Stimulated activated CD4-positive, alpha-beta T cell treated with anti-CD3 and anti-CD28 coated beads, Interleukin-1b, Interleukin-23, amount 100 ng/mL, for 4 hours (primary cell): ENCODE results near the gene SHB.
"Not testable (repeated sequence)": the region's sequence is repeated elsewhere in the genome, so short reads cannot be mapped to it uniquely, and the experiment has no call there.

Experiments used
- DNase-seq, 2 donors: peaks; one replicate each; pipeline ENCODE4 v3.0.0-alpha.2; 2020; ENCODE audit warnings: low read depth in 2 of 2

The SHB gene

GRCh38 chr9:37969558-37970300 lies 99.3 kb downstream of the SHB start:
- DNase-seq: no peak

DNA sequence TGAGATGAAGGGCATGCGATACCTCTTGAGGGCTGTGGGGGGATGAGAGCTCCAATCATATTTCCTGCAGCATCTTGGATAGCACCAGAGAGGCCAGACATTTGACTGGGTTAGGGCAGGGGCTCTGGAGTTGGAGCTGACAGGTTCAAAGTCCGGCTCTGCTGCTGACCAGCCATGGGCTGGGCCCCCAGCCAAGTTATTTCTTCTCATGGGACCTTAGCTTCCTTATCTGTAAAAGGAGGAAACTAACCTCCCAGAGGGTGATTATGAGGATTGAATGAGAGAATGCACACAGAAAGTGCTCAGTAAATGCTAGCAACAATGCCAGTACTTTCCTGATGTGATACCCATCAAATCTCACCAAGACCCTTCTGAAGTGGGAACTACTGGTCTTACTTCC lies 99.9 kb downstream of the SHB start:
- DNase-seq: no peak

- DNase-seq: no peak
Measured at GRCh38 chr9:37968228-37968701, 100.8 kb downstream of the SHB start.

DNA sequence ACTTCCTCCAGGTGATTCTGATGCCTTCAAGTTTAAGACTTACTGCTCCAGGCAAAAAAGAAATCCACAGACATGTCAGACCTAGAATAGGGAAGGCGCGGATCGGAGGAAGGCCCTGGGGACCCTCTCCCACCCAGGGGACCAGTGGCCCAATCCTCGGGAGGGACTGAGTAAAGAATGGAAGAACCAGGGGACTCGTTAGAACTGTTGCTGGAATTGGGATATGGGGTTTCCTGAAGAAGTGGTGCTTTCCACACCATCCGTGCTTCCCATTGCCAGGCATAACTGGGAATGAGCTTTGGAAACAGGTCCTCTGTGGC lies 101.3 kb downstream of the SHB start:
- no peak for DNase-seq

DNA sequence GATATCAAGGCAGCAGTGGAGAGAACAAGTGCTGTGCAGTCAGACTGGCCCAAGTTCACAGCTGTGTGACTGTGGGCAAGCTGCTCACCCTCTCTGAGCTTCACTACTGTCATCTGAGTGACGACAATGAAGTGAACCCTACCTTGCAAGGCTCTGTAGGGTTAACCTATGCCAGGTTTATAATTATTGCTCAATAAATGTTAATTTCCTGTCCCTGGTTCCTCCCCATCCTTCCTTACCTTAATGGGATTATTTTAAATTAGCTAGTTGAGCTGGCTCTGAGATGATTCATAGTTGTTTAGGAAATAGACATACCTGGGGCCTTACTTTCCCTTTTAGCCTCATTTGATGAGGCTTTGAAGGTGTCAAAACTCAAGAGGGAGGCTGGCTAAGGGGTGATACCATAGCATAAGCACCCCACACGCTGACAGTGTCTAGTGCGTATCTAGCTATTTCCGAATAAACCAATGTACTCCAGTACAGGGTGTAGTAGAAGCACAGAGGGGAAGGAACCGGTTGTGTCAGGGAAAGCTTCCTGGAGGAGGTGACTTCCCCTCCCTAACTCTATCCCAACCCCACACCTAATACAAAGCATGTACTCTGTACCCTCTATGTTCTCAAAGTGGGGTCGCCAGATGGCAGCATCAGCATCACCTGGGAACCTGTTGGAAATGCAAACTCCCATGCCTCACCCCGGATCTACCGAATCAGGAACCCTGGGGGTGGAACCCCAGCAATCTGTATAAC lies 101.8 kb downstream of the SHB start:
- DNase-seq: no peak

DNA sequence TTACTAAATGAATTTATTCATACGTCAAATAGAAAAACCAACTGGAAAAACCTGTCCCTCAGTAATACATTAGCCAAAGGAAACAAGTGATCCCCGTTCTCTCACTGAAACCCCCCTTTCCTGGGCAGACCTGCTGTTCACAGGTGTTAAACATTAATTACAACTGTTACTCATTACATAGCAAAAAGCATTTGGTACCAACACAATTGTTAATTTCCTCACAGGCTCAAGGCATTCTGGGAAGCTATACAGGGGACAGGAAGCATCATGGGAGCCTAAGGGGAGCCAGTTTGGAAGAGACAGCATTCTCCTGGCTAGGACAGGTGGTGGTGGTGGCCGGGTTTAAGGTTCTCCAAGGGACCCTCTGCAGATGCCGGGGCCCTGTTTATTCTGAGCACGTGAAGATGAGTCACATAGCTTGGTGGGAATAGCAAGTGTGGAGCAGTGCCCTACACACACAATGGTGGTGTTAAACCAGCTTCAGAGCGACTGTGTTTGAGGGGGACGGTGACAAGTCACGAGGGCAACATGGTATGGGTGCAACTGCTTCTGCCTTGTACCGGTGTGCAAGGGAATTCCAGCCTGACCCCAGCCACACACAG lies 102.5 kb downstream of the SHB start:
- DNase-seq: no peak

DNA sequence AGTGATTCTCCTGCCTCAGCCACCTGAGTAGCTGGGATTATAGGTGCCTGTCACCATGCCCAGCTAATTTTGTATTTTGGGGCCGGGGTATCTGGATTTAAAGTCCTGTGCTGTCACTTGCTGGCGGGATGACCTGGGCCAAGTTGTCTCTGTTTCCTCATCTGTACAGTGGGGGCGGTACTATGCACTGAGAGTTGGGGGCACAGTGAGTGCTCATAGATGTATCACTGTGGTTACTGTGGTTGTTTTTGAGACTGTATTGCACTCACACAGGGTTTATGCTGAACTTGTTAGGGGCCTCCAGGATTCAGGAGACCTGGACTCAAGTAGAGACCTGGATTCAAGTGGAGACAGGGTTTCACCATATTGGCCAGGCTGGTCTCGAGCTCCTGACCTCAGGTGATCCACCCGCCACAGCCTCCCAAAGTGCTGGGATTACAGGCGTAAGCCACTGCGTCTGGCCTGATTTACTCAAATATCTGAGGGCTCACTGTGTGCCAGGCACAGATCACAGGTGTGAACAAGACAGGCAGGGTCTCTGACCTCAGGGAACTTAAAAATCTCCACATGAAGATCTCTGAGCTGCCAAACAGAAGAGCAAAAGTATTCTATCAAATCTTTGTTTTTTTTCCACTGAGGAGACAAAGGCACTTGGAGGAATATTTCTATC lies 103.2 kb downstream of the SHB start:
- DNase-seq: not testable (repeated sequence)

DNA sequence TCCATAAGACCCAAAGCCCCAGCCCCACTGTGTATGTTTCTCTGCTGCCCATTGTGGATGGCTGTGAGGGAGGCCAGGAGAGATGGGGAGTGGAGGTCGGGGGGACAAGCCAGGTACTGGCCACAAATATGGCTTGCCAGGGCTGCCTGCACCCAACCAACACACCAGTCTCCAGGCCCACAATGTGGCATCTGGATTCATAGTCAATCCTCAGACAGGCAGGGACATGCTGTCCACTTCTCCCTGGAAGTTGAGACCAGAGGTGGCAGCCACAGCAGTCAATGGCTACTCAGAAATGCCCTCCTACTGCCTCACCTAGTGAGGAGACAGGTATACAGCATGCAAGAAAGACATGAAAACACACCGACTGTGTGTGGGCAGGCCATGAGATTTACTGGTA lies 103.9 kb downstream of the SHB start:
- no peak for DNase-seq

DNA sequence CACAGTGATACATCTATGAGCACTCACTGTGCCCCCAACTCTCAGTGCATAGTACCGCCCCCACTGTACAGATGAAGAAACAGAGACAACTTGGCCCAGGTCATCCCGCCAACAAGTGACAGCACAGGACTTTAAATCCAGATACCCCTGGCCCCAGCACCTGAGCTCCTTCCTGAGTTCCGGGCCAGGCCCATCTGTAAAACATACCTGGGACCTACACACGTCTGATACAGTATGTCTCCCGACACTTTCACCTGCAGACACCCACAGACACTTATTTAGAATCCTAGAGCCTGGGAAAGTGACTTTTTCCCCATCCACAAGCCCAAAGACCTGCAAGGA lies 104.3 kb downstream of the SHB start:
- no peak for DNase-seq

DNA sequence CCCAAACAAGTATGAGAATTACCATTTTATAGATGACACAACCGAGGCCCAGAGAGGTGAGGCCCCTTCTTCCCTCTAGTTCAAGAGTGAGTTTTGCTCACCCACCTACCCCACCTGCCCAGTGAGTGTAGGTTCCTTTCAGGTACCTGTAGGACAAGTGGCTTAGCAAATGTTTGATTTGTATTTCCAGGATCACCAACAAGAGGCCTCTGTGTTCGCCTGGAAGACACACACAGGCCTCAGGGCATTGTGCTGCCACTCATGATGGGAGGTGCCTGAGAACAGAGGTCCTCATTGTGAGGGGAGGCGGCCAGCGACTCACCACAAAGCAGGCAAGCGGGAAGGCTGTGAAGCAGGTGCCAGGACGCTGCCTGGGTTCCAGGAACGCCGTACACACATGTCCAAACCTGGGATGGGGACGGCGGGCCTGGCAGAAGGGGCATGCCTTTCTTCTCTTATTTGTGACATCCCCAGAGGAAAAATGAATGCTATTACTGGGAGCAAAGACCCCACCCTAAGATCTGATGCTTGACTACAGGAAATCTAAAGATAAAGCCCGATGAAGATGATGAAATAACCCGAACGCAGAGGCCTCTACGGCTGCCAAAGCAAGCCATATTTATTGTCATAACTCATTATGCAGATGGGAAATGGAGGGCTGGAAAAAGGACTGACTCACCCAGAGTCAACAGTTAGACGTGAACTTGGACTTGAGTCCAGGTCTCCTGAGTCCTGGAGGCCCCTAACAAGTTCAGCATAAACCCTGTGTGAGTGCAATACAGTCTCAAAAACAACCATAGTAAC lies 104.9 kb downstream of the SHB start:
- DNase-seq: no peak

DNA sequence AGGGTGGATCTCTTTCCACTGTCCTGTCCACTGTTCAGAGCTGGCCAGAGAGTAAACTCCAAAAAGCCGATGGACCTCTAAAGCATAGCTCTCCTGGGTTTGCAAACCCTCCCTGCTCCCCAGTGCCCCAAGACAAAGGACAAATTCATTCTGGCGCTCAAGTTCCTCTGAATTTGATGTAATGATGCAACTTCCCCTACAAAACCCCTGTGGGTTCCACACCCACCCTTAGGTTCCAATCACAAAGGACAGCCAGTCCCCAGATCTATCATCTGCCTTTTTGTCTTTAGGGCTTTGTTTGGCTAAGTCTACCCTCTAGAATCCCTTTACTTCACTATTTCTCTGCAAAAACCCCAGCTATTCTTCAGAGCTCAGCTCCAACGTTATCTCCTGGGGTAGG lies 107.7 kb downstream of the SHB start:
- no peak for DNase-seq

GRCh38 chr9:37960631-37961030 lies 108.4 kb downstream of the SHB start:
- no peak for DNase-seq

DNA sequence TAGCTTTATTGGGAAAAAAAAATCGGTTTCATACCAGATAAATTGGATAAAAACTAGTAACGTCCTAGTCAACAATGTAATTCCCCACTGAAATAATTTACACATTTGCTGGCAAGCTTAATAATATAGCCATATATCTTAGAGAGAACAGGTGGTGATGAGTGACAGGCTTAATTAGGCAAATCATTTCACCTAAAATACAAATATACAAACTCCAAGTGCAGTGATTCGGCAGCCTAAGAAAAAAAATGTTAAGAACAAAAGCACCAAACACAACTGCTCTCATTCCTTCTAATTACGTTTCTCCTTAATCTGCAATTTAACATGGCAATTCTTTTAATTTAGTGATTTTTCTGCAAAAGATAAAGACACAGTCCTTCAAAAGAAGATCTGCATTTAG lies 109.1 kb downstream of the SHB start:
- no peak for DNase-seq

GRCh38 chr9:37958154-37958553 lies 110.9 kb downstream of the SHB start:
- no peak for DNase-seq

- no peak for DNase-seq
Measured at GRCh38 chr9:37957664-37957953, 111.4 kb downstream of the SHB start.

- no peak for DNase-seq
Measured at GRCh38 chr9:37956904-37957663, 111.9 kb downstream of the SHB start.

DNA sequence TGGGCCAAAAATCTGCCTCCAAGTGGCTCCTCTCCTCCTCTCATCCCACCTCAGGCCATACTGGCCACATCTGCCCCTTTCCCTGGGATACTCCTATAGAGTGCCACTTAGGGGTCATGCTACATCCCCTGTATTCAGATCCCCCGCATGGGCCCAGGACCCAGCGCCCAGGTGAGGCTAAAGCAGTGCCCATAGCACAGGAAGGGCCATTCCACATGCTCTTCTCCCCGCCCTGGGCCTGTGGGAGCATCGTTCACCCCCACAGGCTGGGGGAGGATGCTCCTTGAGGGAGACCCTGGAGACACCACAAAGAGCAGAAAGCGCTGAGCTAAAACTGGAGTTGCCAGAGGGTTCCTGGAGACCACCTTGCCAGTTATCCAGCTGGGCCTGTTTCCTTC lies 112.6 kb downstream of the SHB start:
- no peak for DNase-seq

GRCh38 chr9:37955781-37956422 lies 113.1 kb downstream of the SHB start:
- DNase-seq: no peak

- no peak for DNase-seq
Measured at GRCh38 chr9:37954581-37954981, 114.4 kb downstream of the SHB start.

DNA sequence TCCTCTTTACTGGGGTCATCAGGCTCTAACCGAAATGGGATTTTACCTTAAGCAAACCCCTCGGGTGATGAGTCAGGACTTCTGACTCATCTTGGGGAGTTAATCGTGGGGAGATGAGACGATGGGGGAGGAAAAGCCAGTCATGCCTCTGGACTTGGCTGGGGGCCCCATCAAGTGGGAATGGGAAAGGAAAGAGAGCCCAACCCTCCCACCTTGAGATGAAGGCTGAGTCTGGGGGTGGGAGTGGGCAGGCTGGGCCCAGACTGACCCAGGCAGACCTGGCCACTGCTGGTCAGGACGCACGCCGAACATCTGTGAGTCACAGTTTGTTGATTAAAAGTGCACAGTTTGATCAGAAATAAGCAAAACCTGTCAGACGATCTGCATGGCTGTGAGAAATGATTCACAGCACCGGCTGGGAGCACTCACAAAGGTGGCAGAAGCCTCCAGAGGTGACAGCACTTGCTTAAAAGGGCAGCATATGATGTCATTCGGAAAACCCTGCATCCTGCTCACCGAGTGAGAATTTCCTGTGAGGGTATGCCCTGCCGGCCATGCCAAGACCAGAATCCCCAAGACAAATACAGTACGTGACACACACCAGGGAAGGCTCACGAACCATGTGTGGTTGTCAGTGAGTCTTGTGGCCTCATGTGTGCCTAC lies 115.1 kb downstream of the SHB start:
- peak; percentile 2 to 5 for DNase-seq
